SK-N-SH (cell line): ENCODE results near the gene EMCN. TPM values are rescaled to one million over a fixed set of nuclear protein-coding genes. Genes with fewer than 3 reads are reported as not detected.
A peak's percentile ranks its signal among the peaks of the same experiment; 100 is the strongest.

Experiments
- CTCF ChIA-PET: fragments of 300-600, 350-600 bp; formaldehyde crosslinking; extraction: SDS; loops from one replicate; lab custom pipeline; 2021; lab: Yijun Ruan, JAX
- POLR2A ChIA-PET: fragments of 350-600 bp; sonication (Branson Sonifier 250); formaldehyde crosslinking; extraction: SDS; loops from one replicate; lab custom pipeline; 2020; ENCODE audit warnings: antibody characterized with exemption, inconsistent platforms; lab: Yijun Ruan, JAX
- DNase-seq: peaks from one replicate; pipeline ENCODE4 v3.0.0; 2012
- H2AFZ ChIP-seq: fragments of 200-600 bp; sonication (generic); 2 replicates; pipeline ENCODE4 v1.8.1; 2016; ENCODE audit warnings: antibody characterized with exemption, mild to moderate bottlenecking, low read depth
- H3F3A ChIP-seq: fragments of 200-600 bp; sonication (generic); replicated peaks from 2 replicates; pipeline ENCODE3; 2016; ENCODE audit warnings: antibody characterized with exemption, mild to moderate bottlenecking; ENCODE audit not compliant: insufficient read depth
- H3K27ac ChIP-seq, 2 experiments: fragments of 200-500 bp in 1 of 2; fragments of 200-600 bp in 1 of 2; sonication (Bioruptor generic) in 1 of 2; sonication (generic), shearing (Covaris generic) in 1 of 2; 2 replicates each; pipeline versions ENCODE4 v1.5.1 to v1.6.1; 2014 to 2016; ENCODE audit warnings: low read depth in 2 of 2, inconsistent platforms in 1 of 2, low read length in 1 of 2, mild to moderate bottlenecking in 1 of 2, mixed read lengths in 1 of 2
- H3K27me3 ChIP-seq: fragments of 200-600 bp; sonication (generic), shearing (Covaris generic); 2 replicates; pipeline ENCODE4 v1.6.1; 2016; ENCODE audit warnings: mixed run types; ENCODE audit not compliant: insufficient read depth
- H3K36me3 ChIP-seq, 2 experiments: fragments of 200-500 bp in 1 of 2; fragments of 200-600 bp in 1 of 2; sonication (Bioruptor generic) in 1 of 2; sonication (generic) in 1 of 2; replicated peaks in 1 of 2; 2 replicates each; pipeline versions ENCODE3 to v1.5.1; 2014 to 2016; ENCODE audit warnings: low read length in 1 of 2, mild to moderate bottlenecking in 1 of 2; ENCODE audit not compliant: insufficient read depth in 2 of 2, control insufficient read depth in 1 of 2
- H3K4me1 ChIP-seq, 2 experiments: fragments of 200-500 bp in 1 of 2; fragments of 200-600 bp in 1 of 2; sonication (Bioruptor generic) in 1 of 2; sonication (generic), shearing (Covaris generic) in 1 of 2; 2 replicates each; pipeline versions ENCODE4 v1.5.1 to v1.6.1; 2014 to 2016; ENCODE audit warnings: low read depth in 1 of 2, low read length in 1 of 2, mixed run types in 1 of 2; ENCODE audit not compliant: insufficient read depth in 2 of 2, control insufficient read depth in 1 of 2
- H3K4me2 ChIP-seq: fragments of 200-600 bp; sonication (generic), shearing (Covaris generic); 2 replicates; pipeline ENCODE4 v1.6.1; 2017; ENCODE audit warnings: mixed run types
- H3K4me3 ChIP-seq, 2 experiments: fragments of 200-500 bp in 1 of 2; fragments of 200-600 bp in 1 of 2; sonication (Bioruptor generic) in 1 of 2; sonication (generic), shearing (Covaris generic) in 1 of 2; 2 replicates each; pipeline versions ENCODE4 v1.5.1 to v1.8.1; 2014 to 2016; ENCODE audit warnings: low read depth in 2 of 2, inconsistent platforms in 1 of 2, low read length in 1 of 2, mild to moderate bottlenecking in 1 of 2, mixed read lengths in 1 of 2, moderate library complexity in 1 of 2
- H3K79me2 ChIP-seq: fragments of 200-600 bp; sonication (generic); 2 replicates; pipeline ENCODE4 v1.8.1; 2017; ENCODE audit warnings: mild to moderate bottlenecking; ENCODE audit not compliant: insufficient read depth
- H3K9ac ChIP-seq: fragments of 200-600 bp; sonication (generic); 2 replicates; pipeline ENCODE4 v1.6.1; 2017; ENCODE audit warnings: mixed run types
- H3K9me2 ChIP-seq: fragments of 200-600 bp; sonication (generic); 2 replicates; pipeline ENCODE4 v1.6.1; 2017; ENCODE audit warnings: mixed run types
- H3K9me3 ChIP-seq: fragments of 200-600 bp; sonication (generic); 2 replicates; pipeline ENCODE4 v1.6.1; 2017; ENCODE audit warnings: mixed run types, mild to moderate bottlenecking, moderate library complexity
- H4K20me1 ChIP-seq: fragments of 200-600 bp; sonication (generic); 2 replicates; pipeline ENCODE4 v1.6.1; 2017; ENCODE audit warnings: mild to moderate bottlenecking, mixed run types; ENCODE audit not compliant: insufficient read depth
- CHD2 ChIP-seq: fragments of 150-350 bp; IDR thresholded peaks from 2 replicates; pipeline ENCODE4 v1.6.1; 2018; ENCODE audit warnings: low read length; ENCODE audit not compliant: partially characterized antibody
- CTCF ChIP-seq: fragments of 200-600 bp; sonication (generic); IDR thresholded peaks from 2 replicates; pipeline ENCODE4 v1.6.1; 2017; ENCODE audit warnings: antibody characterized with exemption, mild to moderate bottlenecking, moderate library complexity
- EZH2phosphoT487 ChIP-seq: fragments of 200-600 bp; sonication (generic); IDR thresholded peaks from 2 replicates; pipeline ENCODE4 v1.6.1; 2017; ENCODE audit warnings: low read depth, mixed run types, mild to moderate bottlenecking, antibody characterized with exemption, moderate library complexity, borderline replicate concordance
- FOXM1 ChIP-seq: IDR thresholded peaks from 2 replicates; pipeline ENCODE4 v1.4.0; 2012; ENCODE audit warnings: low read depth, mild to moderate bottlenecking
- GABPA ChIP-seq: IDR thresholded peaks from 2 replicates; pipeline ENCODE4 v1.4.0; 2012; ENCODE audit warnings: low read depth, mild to moderate bottlenecking
- IRF3 ChIP-seq: fragments of 150-350 bp; IDR thresholded peaks from 2 replicates; pipeline ENCODE4 v1.6.1; 2016; ENCODE audit warnings: mild to moderate bottlenecking, low read depth, low read length
- MXI1 ChIP-seq: IDR thresholded peaks from 2 replicates; pipeline ENCODE4 v1.6.1; 2012; ENCODE audit warnings: mild to moderate bottlenecking, low read depth, low read length, improper control_type of control experiment
- NFIC ChIP-seq: IDR thresholded peaks from 2 replicates; pipeline ENCODE4 v1.4.0; 2012; ENCODE audit warnings: borderline replicate concordance
- NRF1 ChIP-seq: IDR thresholded peaks from 2 replicates; pipeline ENCODE4 v1.6.1; 2012; ENCODE audit warnings: low read depth, mild to moderate bottlenecking, low read length
- PBX3 ChIP-seq: IDR thresholded peaks from 2 replicates; pipeline ENCODE4; 2012
- POLR2AphosphoS5 ChIP-seq: IDR thresholded peaks from 2 replicates; pipeline ENCODE4 v1.6.1; 2012; ENCODE audit warnings: low read depth, low read length
- RAD21 ChIP-seq: IDR thresholded peaks from 2 replicates; pipeline ENCODE4 v1.6.1; 2012; ENCODE audit warnings: mild to moderate bottlenecking, low read length
- RCOR1 ChIP-seq: fragments of 150-350 bp; IDR thresholded peaks from 2 replicates; pipeline ENCODE4 v1.6.1; 2017; ENCODE audit warnings: antibody characterized with exemption, low read length
- RFX5 ChIP-seq: IDR thresholded peaks from 2 replicates; pipeline ENCODE4 v1.6.1; 2012; ENCODE audit warnings: mild to moderate bottlenecking, improper control_type of control experiment, low read length
- RXRA ChIP-seq: IDR thresholded peaks from 2 replicates; pipeline ENCODE4 v1.4.0; 2012; ENCODE audit warnings: low read depth, mild to moderate bottlenecking, borderline replicate concordance
- TAF1 ChIP-seq: IDR thresholded peaks from 2 replicates; pipeline ENCODE4 v1.6.1; 2012; ENCODE audit warnings: low read depth, mild to moderate bottlenecking, low read length, moderate library complexity, borderline replicate concordance
- TEAD4 ChIP-seq: IDR thresholded peaks from 2 replicates; pipeline ENCODE4 v1.4.0; 2012; ENCODE audit warnings: mild to moderate bottlenecking, borderline replicate concordance; ENCODE audit not compliant: insufficient read depth
- USF1 ChIP-seq: IDR thresholded peaks from 2 replicates; pipeline ENCODE4 v1.4.0; 2012; ENCODE audit warnings: low read depth, borderline replicate concordance
- ZBTB33 ChIP-seq: IDR thresholded peaks from 2 replicates; pipeline ENCODE4 v1.4.0; 2012; ENCODE audit warnings: low read depth, borderline replicate concordance
- WGBS: methylation state at CpG from one replicate; pipeline ENCODE4 v1.1.6; 2017; ENCODE audit warnings: low lambda C conversion rate; 5-methylcytosine and 5-hydroxymethylcytosine counted together
- polyA plus RNA-seq, 3 experiments: library from polyadenylated mRNA; depleted of rRNA; stranded (reverse); fragments of >200 nt; gene quantifications; 2 replicates each; pipeline ENCODE4 v1.2.3, GENCODE V29; 2012

EMCN gene
- polyA plus RNA-seq, 1 of the 3 experiments (the other 2 are of a cell fraction) = 0.30 TPM

- DNase-seq = no peak
- Histone ChIP-seq H3K4me1 (peaks cover 0 to 28% of the 10 kb centered on the region in 2 experiments; a peak in 2 of 4 replicates), H3K36me3 (no peaks in the 10 kb centered on the region), H3K79me2 (no peaks in the 10 kb centered on the region), H3K4me2 (no peak overlapping the region), H4K20me1 (no peaks in the 10 kb centered on the region), H3K4me3 (no peak overlapping the region), H3K9me2 (no peaks in the 10 kb centered on the region), H3K27me3 (no peaks in the 10 kb centered on the region), H3F3A (peaks cover 22% of the 10 kb centered on the region), H3K27ac (peak overlapping the region in 1 of 2 experiments; percentile 50; a peak in 3 of 4 replicates), H3K9me3 (no peaks in the 10 kb centered on the region), H2AFZ (peak overlapping the region; percentile 20), H3K9ac (no peak overlapping the region)
- WGBS = 24% methylated on average over 2 of the region's 2 CpGs
- no peak for TF ChIP-seq NRF1
- no peak for TF ChIP-seq POLR2AphosphoS5
- no peak for TF ChIP-seq IRF3
- no peak for TF ChIP-seq PBX3
- no peak for TF ChIP-seq RXRA
- TF ChIP-seq RAD21 = no peak
- TF ChIP-seq ZBTB33 = no peak
- no peak for TF ChIP-seq TEAD4
- TF ChIP-seq RCOR1 = no peak
- no peak for TF ChIP-seq FOXM1
- no peak for TF ChIP-seq GABPA
- TF ChIP-seq CHD2 = no peak
- no peak for TF ChIP-seq NFIC
- POLR2A ChIA-PET = no interaction called here
- CTCF ChIA-PET = interaction anchor here (0.7 kb wide), 1 partner anchor 11 kb away, joined by 4 read pairs; no protein-coding TSS in a partner anchor
Measured at GRCh38 chr4:100510551-100510950, 7.3 kb downstream of the EMCN start.

- Histone ChIP-seq H3K4me3 (no peak overlapping the region), H3K4me2 (no peak overlapping the region), H3K36me3 (no peaks in the 10 kb centered on the region), H3K79me2 (no peaks in the 10 kb centered on the region), H3F3A (peaks cover 22% of the 10 kb centered on the region), H3K9me2 (no peaks in the 10 kb centered on the region), H3K27ac (no peak overlapping the region), H3K4me1 (peaks cover 0 to 28% of the 10 kb centered on the region in 2 experiments; a peak in 2 of 4 replicates), H3K27me3 (no peaks in the 10 kb centered on the region), H3K9me3 (no peaks in the 10 kb centered on the region), H2AFZ (no peak overlapping the region), H4K20me1 (no peaks in the 10 kb centered on the region), H3K9ac (no peak overlapping the region)
- no peak for DNase-seq
- POLR2A ChIA-PET = no interaction called here
- 85% methylated on average over 3 of the region's 3 CpGs for WGBS
- CTCF ChIA-PET = no interaction called here
- TF ChIP-seq RFX5 (no peak), EZH2phosphoT487 (no peak), TAF1 (no peak), USF1 (no peak), NRF1 (no peak), NFIC (no peak), CTCF (no peak), MXI1 (no peak), CHD2 (no peak), RXRA (no peak)
Measured at GRCh38 chr4:100509386-100509785, 8.4 kb downstream of the EMCN start.
